Activated CD4-positive, alpha-beta T cell treated with anti-CD3 and anti-CD28 coated beads, Interleukin-2, Interleukin-6, amounts not matched to agents 100 ng/mL and 50 ng/mL, durations not matched to agents 16 hours and 8 hours (primary cell): ENCODE measurements around the gene RBM45.
A peak's percentile ranks its signal among the peaks of the same experiment; 100 is the strongest.
"Not testable (repeated sequence)": the region's sequence is repeated elsewhere in the genome, so short reads cannot be mapped to it uniquely, and the experiment has no call there.

Experiments used
- DNase-seq: peaks from one replicate; pipeline ENCODE4 v3.0.0-alpha.2; 2020

The RBM45 gene

GRCh38 chr2:178109813-178110212, 2.4 kb upstream of the RBM45 start:
- peak; percentile 54 for DNase-seq

DNA sequence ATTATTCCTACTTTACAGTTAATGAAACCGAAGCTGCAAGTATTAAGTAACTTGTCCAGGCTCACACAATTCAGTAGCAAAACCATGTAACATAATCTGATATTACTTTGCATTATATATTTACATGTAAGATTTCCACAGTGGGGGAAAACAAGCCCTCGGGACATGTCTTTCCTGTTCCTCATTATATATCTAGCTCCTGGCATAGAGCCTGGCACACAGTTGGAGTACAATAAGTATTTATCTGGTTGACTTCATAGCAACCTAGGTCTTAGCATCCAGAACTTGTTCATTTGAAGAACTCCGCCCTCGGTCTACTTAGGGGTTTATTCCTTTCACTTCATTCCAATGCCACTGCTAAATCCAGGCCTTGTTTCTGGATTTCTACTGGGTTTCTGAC, 1.6 kb upstream of the RBM45 start:
- no peak for DNase-seq

DNA sequence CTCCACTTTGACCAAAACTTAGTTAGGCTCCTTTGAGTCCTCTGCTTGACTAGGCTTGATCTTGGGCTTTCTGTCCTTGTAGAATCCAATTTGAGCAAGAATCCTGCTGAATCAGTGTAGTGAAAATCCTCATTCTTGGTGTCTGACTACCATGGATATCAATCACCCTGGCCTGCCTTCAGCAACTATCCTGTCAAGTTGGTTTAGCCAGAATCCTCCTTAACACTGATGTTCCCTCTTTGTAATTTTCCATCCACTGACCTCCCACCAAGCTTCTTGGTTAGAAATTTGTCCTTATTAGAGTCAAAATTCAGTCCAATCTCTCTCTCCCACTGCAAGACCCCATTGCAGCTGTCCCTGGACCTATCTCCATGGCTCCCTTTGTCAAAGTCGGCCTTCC, 494 bp upstream of the RBM45 start:
- DNase-seq: no peak

GRCh38 chr2:178114462-178114861, 2.2 kb downstream of the RBM45 start:
- no peak for DNase-seq

GRCh38 chr2:178115271-178115670, 3.0 kb downstream of the RBM45 start:
- DNase-seq: no peak

- no peak for DNase-seq
Measured at GRCh38 chr2:178117725-178118124, 5.5 kb downstream of the RBM45 start.

DNA sequence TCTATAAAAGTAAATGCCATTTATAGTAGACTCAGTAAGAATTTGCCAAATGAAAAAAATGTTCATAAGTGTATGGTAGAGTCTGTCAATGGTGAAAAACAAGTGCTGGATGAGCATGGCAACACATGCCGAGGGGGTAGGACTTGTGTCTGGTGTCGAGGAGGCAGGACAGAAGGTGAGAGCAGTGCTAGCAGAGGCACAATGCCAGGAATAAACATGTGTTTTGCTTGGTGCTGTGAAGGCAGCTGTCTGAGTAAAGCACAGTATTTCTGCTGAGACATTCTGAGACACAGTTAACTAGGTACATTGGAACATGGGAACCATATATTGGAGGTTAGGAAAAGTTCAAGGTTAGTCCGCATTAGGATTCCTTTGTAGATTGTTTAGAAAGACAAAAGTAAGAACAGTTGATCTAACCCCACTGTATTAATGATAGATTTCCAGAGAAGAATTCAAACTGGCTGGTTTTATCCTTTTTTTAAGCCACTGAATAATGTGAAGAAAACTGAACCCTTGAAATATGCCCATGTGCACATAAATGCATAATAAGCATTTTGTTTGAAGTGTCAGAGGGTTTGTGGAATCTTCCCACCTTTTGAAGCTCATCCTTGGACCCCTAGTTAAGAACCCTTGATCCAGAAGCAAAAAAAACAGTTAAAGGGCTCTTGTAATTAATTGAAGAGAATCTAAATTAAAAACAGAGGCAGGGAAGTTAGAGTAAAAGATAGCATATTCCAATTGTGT, 7.1 kb downstream of the RBM45 start:
- DNase-seq: no peak

DNA sequence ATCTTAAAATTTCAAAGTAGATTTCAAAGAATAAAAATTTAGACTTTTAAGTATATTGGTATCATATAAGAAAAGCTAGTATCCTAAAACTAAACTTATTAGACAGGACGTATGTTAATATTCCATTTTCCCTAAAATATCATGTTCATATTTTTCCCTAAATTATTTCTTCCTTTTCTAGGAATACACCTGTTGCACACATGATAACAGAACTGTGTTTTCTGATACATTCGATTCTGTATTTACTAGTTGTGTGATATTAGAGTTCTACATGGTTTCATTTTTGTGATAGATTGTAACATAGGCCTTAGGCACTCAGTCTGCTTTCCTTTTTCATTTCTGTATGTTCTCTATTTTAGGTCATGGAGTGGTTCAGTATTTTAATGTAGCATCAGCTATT, 10.9 kb downstream of the RBM45 start:
- no peak for DNase-seq

GRCh38 chr2:178125125-178125524, 12.9 kb downstream of the RBM45 start:
- DNase-seq: no peak

- no peak for DNase-seq
Measured at GRCh38 chr2:178125862-178126261, 13.6 kb downstream of the RBM45 start.

GRCh38 chr2:178128836-178129630, 16.8 kb downstream of the RBM45 start:
- DNase-seq: no peak

DNA sequence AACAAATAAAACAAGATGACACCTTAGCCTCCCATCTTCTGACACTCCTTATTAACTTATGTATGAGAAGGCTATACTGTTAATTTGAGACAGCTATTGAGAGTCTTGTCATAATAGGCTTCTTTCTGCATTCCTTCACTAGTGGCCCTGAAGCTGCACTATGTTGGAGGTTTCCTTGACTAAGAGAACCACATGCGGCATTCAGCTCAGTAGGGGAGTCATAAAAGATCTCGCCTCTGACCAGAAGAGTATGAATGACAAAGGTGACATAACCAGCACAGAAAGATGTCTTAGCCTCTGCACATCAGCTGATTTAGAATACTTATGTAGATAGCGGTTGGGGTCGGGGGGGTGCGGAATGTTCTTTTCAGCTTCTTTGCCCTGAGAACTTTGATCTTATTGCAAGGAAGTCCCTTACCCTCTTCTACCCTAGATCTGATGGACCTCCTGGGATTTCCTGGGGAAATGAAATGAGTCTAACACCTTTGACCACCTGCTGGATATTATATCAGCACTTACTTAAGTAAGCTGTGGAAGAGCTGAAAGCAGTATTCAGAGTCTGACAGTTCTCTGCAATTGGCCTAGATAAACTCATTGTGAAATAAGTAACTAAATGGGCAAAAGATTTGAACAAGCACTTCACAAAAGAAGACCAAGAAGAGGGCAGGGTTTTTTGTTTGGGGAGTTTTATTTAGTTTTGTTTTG, 24.2 kb downstream of the RBM45 start:
- no peak for DNase-seq

DNA sequence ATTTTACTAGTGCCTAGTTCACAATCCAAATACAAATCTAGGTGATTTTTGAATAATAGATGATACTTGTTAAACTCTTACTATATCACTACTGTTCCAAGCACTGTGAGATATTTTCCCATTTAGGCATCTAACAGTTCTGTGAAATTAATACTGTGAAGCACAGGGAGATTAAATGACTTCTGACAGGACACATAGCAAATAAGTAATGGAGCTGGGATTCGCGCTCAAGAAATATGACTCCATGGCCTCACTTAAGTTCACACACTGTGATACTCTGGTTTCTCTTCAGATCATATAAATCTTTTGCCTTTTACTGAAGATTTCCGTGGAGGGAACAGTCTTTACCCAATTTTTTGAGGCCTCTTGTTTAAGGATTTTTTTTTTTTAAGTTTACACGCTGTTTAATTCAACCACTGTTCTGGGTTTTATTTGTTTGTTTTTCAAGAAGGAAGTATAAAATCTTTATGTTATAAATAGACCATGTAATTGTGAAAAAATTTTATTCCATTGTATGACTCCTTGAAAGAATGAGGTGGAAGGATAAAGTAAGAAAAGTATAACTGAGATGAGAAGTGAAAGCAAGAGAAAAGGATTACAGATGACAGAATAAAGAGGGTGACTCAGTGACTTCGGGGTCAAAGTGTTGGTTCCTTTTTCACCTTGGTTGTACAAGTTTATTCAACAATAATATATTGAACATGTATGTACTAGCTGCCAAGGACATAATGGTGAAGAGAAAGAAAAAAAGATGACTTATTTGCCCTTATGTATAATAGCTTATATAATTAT, 30.2 kb downstream of the RBM45 start:
- DNase-seq: no peak

- no peak for DNase-seq
Measured at GRCh38 chr2:178143481-178143880, 31.2 kb downstream of the RBM45 start.

DNA sequence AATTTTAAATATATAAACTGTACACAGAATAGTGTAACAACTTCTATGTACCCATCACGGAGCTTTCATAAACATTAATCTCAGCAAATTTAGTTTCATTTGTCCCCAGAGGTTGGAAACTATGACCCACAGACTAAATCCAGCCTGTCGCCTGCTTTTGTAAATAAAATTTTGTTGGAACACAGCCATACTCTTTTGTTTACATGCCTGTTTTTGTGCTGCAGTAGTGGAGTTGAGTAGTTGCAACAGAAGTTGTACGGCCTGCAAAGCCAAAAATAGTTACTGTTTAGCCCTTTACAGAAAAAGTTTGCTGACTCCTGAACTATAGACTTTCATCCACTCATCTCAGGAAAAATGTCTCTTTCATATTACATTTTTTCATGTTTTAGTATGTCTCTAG, 39.8 kb downstream of the RBM45 start:
- DNase-seq: no peak

- DNase-seq: no peak
Measured at GRCh38 chr2:178152542-178152941, 40.3 kb downstream of the RBM45 start.

DNA sequence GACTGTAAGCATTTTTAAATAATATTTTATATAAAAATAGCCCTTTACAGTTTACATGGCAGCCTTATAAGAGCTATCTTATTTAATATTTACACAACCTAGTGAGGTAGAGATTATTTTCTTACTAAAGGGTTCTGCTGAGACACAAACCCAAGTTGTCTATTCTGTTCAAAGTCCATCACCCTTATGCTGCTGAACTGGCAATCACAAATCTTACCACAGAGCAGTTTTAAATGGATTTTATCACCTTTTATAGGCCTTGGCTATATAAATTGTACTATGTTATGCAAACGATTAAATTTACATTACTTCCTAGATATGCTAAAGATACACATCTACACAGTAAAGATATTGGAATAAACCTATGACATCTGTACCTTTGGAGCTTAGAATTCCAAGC, 40.7 kb downstream of the RBM45 start:
- no peak for DNase-seq

DNA sequence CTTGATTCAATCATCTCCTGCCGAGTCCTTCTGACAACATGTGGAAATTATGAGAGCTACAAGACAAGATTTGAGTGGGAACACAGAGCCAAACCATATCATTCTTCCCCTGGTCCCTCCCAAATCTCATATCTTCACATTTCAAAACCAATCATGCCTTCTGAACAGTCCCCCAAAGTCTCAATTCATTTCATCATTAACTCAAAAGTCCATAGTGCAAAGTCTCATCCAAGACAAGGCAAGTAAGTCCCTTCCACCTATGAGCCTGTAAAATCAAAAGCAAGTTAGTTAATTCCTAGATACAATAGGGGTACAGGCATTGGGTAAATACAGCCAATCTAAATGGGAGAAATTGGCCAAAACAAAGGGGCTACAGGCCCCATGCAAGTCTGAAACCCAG, 41.6 kb downstream of the RBM45 start:
- DNase-seq: not testable (repeated sequence)

DNA sequence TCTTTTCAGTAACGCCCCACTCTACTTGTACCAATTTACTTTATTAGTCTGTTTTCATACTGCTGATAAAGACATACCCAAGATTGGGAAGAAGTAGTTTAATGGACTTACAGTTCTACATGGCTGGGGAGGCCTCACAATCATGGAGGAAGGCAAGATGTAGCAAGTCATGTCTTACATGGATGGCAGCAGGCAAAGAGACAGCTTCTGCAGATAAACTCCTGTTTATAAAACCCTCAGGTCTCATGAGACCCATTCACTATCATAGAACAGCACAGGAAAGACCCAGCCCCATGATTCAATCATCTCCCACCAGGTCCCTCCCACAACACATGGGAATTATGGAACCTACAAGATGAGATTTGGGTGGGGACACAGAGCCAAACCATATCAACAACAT, 43.3 kb downstream of the RBM45 start:
- DNase-seq: no peak

DNA sequence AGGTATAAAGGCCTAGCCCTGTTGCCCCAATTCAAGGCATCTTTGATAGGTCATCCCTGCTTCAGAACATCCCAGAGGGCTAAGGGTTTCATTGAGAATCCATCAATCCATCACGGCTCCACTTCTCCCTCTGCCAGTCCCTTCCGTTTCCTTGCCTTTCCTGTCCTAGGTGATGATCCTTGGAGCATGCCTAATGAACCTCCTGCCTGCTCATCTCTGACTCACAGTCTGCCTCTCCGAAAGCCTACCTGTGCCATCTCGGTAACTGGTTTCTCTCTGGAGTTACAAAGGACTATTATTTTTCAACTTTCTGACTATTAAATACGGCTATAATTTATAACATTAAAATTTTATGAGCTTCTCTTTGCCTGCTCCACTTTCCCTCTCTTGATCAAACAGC, 45.3 kb downstream of the RBM45 start:
- DNase-seq: no peak

GRCh38 chr2:178159966-178160365, 47.7 kb downstream of the RBM45 start:
- no peak for DNase-seq

- no peak for DNase-seq
Measured at GRCh38 chr2:178160601-178161000, 48.4 kb downstream of the RBM45 start.

GRCh38 chr2:178163395-178163794, 51.2 kb downstream of the RBM45 start:
- no peak for DNase-seq
